DMS153 treated with DMSO at 0.1 percent for 48 hours (cell line): ENCODE measurements around the gene MAMLD1.

Source experiments
- DNase-seq: peaks from one replicate; lab custom pipeline; 2025; ENCODE audit not compliant: unreplicated experiment; lab: John Stamatoyannopoulos, UW

Gene MAMLD1

GRCh38 chrX:150525061-150525919 lies 162.2 kb downstream of the MAMLD1 start:
- no peak for DNase-seq

GRCh38 chrX:150526692-150527091 lies 163.6 kb downstream of the MAMLD1 start:
- DNase-seq = no peak

- DNase-seq = no peak
These were observed 164.0 kb downstream of the MAMLD1 start for GRCh38 chrX:150527108-150527507.

- DNase-seq = no peak
These were observed 166.5 kb downstream of the MAMLD1 start for GRCh38 chrX:150529587-150529986.

GRCh38 chrX:150530821-150531220 lies 167.7 kb downstream of the MAMLD1 start:
- no peak for DNase-seq

DNA sequence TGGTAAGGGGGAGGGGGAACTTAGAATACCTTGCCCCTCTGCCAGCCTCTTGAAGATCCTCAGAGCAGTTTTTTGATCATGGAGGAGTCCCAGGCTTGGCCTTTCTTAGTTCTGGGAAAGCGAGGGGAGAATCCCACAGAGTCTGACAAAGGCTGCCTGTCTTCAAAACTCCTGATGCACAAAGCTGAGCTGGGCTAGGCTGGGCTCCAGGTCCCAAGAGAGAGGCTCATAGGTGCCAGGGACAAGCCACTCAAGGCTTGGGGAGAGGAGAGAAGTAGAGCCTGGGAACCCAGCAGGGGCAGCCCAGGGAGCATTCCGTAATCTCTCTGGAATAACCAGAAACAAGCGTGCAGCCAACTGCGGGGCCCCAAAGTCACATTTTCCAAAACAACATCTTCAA lies 168.3 kb downstream of the MAMLD1 start:
- DNase-seq = no peak

- DNase-seq = no peak
These were observed 170.7 kb downstream of the MAMLD1 start for GRCh38 chrX:150533863-150534262.

GRCh38 chrX:150536455-150537116 lies 173.5 kb downstream of the MAMLD1 start:
- DNase-seq = no peak

GRCh38 chrX:150537851-150538250 lies 174.7 kb downstream of the MAMLD1 start:
- DNase-seq = no peak

DNA sequence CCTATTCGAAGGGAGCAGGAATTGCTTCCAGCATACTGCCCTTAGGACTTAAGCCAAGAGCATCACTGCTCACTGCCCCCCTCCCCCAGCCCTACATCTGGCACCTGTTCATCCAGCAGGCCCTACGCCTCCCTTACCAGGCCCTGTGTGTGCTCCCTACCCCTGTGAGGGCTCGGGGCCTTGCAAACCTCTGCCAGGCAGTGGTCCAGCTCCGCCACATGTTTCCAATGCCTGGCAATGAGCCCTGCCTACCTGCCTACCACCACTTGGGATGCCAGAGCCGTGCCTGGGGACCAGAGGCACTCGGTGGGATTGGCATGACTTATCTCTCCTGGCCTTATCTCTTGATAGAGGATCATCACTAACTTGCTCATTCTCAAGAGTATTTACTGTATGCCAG lies 177.8 kb downstream of the MAMLD1 start:
- no peak for DNase-seq

DNA sequence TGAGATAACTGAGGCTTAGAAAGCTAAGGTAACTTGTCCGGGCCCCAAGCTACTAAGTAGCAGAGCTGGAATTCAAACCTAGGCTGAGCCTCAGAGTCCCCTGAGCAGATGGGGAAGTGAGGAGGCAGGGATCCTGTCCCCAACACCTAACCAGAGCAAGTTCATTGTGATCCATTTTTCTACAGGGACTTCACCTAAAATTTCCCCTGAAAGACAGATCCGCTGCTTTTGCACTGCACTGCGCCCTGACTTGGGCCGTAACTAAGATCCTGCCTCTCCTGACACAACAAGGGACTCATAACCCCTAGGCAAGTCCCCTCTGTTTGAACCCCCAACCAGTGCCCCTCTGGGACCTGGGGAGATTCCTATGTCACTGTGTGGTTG lies 179.7 kb downstream of the MAMLD1 start:
- DNase-seq = no peak

- DNase-seq = no peak
These were observed 180.4 kb downstream of the MAMLD1 start for GRCh38 chrX:150543230-150544155.

DNA sequence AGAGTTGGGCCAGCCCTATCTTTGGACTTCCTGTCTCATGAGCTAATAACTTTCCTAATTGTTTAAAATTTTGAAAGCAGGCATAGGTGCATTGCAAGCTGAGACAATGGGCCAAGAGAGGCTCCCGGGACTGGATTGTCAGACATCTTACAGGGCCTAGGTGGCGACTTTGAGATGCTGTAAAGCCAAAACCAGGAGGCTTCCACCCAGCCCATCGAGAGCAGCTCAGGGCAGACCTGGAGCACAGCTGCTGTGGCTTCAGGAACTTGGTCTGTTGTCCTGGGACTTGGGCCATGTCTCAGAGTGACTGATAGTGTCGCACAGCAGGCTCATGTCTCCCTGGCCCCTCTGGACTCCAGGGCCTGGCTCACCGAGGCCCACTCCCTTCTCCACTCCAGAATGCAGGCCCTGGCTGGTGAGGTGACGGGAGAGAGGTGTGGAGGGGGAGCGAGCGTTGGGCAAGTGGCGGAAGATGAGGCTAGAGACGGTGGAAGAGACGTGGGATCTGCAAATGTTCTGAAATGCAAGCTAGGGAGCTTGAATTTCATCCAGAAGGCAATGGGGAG lies 181.2 kb downstream of the MAMLD1 start:
- no peak for DNase-seq

- no peak for DNase-seq
These were observed 182.0 kb downstream of the MAMLD1 start for GRCh38 chrX:150544835-150545770.

- no peak for DNase-seq
These were observed 183.6 kb downstream of the MAMLD1 start for GRCh38 chrX:150546711-150547153.

GRCh38 chrX:150547375-150548115 lies 184.4 kb downstream of the MAMLD1 start:
- DNase-seq = peak; percentile 37

GRCh38 chrX:150548251-150548650 lies 185.1 kb downstream of the MAMLD1 start:
- no peak for DNase-seq

GRCh38 chrX:150548684-150549083 lies 185.6 kb downstream of the MAMLD1 start:
- DNase-seq = no peak

GRCh38 chrX:150551963-150552362 lies 188.8 kb downstream of the MAMLD1 start:
- DNase-seq = no peak
